ENCODE measurements around the gene NT5C3A.

NT5C3A gene

DNA sequence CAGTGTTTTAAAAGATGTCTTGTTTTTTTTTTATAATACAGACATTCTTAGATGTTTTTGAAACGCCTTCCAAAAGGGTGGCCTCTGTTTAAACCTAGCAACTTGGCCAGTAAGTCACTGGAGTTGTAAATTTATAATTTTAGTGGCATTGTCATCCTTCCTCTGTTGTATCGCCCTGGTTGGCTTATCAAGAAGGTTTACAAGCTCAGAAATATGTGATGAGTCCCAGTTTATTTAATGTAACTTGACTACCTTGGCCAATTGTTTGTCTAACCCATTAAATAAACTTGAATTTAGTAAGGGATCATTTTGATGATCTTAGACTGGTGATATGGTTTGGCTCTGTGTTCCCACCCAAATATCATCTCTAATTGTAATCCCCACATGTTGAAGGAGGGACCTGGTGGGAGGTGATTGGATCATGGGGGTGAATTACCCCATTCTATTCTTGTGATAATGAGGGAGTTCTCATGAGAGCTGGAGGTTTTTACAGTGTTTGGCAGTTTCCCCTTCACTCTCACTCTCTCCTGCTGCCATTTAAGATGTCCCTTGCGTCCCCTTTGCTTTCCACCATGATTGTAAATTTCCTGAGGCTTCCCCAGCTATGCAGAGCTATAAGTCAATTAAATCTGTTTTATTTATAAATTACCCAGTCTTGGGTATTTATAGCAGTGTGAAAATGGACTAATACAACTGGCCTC lies 13.4 kb upstream of the NT5C3A start:
- DNase-seq (ENCODE audit: low spot score): no peak

DNA sequence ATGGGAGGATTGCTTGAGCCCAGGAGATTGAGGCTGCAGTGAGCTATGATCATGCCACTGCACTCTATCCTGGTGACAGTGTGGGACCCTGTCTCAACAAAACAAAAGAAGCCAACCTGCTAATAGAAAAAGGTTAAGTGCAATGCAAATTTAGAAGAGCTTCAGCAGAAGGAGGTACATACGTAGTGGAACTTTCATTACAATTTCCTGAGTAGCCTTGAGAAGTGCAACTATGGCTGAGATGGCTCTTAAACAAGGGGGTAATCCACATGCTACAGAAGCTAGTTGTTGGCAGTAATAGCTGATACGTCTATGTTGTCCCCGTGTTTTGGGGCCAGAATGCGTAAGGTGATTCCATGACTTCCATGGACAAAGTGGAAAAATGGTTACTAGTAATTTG lies 10.7 kb upstream of the NT5C3A start:
- DNase-seq (ENCODE audit: low spot score): no peak

DNA sequence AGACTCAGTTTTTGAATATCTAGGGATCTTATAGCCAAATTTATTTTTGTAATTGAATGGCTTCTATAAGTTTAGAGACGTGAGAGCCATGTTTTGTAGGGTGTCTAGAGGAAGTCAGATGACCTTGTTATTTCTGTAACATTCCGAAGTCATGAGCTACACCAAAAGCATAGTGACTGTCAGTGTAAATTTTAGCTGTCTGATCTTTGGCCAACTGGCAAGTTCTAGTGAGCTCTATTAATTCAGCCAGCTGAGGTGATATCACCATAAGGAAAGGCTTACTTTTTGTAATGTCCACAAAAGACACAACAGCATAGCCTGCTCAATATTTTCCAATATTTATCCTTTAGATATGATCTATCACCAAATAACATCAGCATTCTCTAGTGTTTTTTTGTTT lies 9.9 kb upstream of the NT5C3A start:
- no peak for DNase-seq (ENCODE audit: low spot score)

DNA sequence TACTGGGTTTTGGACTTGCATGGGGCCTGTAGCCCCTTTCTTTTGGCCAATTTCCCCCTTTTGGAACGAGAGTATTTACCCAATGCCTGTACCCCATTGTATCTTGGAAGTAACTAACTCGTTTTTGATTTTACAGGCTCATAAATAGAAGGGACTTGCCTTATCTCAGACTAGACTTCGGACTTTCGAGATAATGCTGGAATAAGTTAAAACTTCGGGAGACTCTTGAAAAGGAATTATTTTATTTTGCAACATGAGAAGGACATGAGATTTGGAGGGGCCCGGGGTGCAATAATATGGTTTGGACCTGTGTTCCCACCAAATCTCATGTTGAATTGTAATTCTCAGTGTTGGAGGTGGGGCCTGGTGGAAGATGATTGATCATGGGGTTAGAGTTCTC lies 8.3 kb upstream of the NT5C3A start:
- no peak for DNase-seq (ENCODE audit: low spot score)

DNA sequence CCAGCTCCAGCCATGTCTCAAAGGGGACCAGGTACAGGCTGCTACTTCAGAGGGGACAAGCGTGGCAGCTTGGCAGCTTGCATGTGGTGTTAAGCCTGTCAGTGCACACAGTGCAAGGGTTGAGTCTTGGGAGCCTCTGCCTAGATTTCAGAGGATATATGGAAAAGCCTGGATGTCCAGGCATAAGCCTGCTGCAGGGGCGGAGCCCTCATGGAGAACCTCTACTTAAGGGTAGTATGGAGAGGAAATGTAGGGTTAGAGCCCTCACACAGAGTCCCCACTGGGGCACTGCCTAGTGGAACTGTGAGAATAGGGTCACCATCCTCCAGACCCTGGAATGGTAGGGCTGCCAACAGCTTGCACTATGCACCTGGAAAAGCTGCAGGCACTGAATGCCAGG lies 7.7 kb upstream of the NT5C3A start:
- no peak for DNase-seq (ENCODE audit: low spot score)

DNA sequence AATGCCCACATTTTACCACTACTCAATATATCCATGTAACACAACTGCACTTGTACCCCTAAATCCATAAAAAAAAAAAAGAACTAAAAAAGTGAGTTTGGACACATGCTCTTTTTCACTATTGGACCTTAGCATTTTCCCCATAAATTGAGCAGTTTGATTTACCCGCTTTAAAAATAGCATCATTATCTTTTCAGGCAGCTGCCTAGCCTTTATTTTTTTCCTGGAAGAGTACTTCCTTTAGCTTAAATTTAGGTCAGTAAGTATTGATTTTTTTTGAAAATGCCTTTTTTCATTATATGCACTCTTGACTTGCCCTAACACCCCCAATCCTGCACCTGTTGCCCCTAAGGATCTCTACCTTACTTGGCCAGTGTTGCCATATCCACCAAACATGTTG lies 5.3 kb upstream of the NT5C3A start:
- no peak for DNase-seq (ENCODE audit: low spot score)

DNA sequence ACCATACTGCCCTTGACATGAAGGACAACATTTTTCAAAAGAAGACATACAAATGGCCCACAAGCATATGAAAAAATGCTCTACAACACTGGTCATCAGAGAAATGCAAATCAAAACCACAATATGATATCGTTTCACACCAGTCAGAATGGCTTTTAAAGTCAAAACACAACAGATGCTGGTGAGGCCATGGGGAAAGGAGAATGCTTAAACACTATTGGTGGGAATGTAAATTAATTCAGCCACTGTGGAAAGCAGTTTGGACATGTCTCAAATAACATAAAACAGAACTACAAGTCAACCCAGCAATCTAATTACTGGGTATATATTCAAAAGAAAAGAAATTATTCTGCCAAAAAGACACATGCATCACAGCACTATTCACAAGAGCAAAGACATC lies 4.2 kb upstream of the NT5C3A start:
- peak; percentile 67 for DNase-seq (ENCODE audit: low spot score)

DNA sequence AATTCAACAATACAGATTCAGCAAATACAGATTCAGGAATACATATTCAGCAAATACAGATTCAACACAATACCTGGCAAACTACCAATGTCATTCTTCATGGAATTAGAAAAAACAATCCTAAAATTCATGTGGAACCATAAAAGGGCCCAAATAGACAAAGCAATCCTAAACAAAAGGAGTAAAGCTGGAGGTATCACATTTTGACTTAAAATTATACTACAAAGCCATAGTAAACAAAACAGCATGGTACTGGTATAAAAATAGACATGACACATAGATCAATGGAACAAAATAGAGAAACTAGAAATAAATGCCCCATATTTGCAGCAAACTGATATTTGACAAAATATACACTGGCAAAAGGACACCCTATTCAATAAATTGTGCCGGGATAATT lies 3.4 kb upstream of the NT5C3A start:
- no peak for DNase-seq (ENCODE audit: low spot score)

DNA sequence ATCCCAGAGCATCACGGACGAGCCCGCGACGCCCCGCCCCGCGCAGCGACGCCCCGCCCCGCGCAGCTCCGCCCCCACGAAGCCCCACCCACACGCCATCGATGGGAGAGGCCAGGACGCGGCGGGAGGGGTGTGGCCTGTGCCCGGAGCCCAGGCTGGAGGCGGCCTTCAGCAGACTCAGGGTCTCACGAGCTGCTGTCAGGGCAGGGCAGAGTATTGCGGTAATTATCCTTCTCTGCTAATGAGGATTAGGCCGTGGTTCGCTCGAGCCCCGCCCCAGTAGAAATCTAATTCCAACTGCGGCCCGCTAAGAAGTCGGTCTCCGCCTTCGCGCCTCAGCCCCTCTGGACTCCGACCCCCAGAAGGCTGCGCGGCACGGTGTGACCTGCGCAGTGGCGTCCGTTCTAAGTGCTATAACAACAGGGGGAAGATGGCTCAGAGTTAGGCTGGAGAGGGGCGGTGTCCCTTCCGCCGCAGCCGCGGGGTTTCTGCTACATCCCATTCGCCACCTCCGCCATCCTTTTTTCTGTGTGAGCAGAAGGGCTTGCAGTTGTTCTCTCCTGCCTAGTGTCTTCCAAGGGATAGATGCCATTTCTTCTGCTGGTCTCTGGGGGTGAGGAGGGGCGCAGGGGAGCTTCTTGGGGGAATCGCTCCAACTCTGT lies 337 bp upstream of the NT5C3A start:
- DNase-seq (ENCODE audit: low spot score): peak; percentile 97

DNA sequence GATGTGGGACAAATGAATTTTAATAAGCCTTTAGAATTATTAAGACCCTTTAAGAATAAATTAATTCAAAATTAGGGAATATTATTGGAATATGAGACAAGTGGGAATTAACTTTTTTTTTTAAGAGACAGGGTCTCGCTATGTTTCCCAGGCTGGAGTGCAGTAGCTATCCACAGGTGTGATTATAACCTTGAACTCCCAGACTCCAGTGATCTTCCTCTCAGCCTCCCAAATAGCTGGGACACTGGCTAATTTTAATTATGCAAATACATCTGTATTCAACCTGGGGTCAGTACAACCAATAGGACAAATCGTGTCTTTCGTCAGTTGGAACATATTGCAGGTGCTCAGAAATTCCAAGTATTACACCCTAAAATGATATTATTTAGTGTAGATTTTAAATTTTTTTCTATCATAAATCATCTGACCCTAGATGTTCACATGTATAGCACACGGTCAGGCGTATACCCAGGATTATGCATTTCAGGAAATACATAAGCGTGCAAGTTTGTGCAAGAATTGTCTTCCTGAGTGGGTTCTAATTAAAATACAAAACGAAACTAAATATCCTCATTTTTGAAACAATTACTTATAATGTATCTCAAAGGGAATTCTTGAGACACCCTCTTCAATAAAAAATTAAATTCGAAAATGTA lies 1.2 kb downstream of the NT5C3A start:
- no peak for DNase-seq (ENCODE audit: low spot score)

DNA sequence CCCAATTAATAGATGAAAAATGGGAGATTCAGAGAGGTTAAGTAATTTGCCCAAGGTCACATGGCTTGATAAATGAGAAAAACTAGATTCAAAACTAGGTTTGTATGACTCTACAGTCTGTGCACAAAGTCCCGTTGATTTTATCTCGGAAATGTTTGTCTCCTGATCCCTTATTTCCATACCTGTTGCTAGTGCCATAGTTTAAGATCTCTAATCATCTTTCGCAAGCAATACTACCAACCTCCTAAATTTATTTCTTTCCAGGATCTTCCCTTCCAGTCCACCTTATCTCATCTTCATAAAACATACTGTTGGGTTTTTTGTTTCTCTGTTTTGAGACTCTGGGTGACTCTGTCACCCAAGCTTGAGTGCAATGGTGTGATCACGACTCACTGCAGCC lies 2.9 kb downstream of the NT5C3A start:
- DNase-seq (ENCODE audit: low spot score): no peak

DNA sequence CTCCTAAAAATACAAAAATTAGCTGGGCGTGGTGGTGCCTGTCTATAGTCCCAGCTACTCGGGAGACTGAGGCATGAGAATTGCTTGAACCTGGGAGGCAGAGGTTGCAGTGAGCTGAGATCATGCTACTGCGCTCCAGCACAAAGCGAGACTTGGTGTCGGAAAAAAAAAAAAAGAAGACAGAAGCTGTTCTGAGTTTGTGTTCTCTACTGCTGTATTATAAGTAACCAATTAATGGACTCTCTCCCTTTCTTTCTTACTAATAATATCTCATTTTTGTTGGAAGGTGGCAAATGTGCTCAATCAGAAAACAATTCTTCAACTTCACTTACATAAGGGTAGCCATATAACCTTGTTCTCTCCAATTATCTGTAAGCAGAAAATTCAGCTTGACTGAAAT lies 7.4 kb downstream of the NT5C3A start:
- DNase-seq (ENCODE audit: low spot score): no peak

DNA sequence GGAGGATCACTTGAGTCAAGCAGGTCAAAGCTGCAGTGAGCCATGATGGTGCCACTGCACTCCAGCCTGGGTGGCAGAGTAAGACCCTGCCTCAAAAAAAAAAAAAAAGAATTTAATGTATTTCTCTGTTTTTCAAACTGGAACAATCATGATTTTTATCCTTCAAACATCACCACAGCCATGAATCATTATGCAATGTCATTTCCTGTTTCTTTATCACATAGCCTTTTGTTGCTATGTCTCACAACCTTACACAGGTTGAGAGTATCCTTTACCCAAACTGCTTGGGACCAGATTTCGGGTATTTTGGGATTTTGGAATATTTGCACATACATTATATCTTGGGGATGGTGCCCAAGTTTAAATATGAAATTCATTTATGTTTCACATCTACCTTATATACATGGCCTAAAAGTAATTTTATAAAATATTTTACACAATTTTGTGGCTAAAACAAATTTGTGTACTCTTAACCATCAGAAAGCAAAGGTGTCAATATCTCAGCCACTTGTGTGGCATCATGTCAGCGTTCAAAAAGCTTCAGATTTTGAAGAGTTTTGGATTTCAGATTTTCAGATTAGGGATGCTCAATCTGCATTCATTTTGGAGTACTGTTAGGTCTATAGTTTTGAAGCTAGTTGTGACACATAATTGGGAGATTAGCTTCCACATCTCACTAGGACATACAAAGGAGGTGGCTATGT lies 8.2 kb downstream of the NT5C3A start:
- DNase-seq (ENCODE audit: low spot score): no peak

DNA sequence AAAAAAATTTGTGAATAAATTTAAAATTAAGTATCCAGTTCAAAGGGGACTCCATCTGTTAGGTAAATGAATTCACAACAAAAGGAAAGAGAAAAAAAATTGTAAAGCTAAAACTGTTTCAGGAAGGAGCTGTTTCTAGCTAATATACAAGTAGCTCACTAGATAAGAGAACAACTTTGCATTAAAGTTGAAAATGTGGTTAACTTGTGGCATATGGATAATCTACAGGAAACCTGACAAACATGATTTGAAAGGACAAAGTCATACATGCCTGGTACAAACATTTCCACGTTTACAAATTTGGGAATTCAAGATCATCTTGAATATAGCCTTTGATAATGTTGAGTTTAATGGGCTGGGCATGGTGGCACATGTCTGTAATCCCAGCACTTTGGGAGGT lies 8.9 kb downstream of the NT5C3A start:
- no peak for DNase-seq (ENCODE audit: low spot score)

DNA sequence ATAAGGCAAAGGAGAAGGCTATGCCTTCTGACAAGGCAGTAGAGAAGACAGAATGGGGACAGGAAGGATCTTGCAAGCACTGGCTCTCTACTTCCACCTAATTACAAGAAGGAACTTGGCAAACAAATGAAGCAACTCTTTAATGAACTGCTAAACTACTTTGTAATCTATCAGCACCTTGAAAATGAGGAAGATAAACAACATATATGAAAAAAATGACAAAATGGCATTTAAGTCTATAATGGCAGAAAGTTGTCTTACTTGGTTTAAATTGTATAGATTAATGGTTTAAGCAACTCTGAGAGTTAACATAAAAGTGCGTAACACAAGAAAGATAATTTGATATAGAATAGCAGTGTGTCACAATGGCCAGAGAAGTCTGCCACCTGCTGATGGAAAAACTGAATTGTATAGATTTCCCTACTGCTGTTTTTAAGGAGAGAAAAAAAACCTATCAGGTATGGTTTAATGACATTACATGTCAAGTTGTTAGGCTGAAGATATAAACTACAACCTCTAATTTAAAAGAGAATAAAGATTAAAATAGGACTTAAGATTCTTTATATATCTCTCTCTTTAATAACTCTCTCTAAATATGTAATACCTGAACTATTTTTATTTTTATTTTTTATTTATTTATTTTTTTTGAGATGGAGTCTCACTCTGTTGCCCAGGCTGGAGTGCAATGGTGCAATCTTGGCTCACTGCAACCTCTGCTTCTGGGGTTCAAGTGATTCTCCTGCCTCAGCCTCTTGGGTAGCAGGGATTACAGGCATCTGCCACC lies 11.8 kb downstream of the NT5C3A start:
- peak; percentile 42 for DNase-seq (ENCODE audit: low spot score)

DNA sequence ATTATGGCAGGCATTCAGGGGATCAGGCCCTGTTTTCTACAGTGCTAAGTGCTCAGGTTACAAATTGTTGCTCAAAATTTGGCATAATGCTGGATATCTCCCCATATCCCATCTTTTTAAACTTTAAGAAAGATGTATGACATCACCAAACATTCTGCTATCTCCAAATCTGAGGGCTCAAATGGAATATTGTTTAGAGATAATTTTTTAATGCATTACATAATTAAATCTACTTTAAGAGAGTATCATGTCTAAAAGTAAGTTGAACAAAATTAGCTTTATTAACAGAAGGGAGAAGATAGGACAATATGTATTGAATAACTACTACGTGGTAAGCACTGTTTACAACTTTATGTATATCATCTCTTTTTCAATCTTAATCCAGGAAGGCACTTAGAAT lies 13.9 kb downstream of the NT5C3A start:
- DNase-seq (ENCODE audit: low spot score): peak; percentile 20

DNA sequence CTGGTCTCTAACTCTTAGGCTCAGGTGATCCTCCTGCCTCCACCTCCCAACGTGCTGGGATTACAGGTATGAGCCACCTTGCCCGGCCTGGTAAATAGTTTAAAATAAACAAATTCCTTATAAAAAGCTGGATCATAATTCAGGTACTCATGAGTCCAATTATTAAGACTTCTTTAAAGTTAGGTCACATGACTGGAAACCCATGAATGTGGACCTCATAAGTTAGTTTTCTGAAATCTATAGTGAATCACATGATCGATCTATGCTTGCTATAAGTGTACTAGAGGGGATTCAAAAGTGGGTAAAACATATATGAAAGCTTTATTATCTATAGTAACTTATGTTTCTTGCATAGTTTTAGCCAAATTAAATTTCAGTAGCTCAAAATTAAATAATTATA lies 14.3 kb downstream of the NT5C3A start:
- no peak for DNase-seq (ENCODE audit: low spot score)

DNA sequence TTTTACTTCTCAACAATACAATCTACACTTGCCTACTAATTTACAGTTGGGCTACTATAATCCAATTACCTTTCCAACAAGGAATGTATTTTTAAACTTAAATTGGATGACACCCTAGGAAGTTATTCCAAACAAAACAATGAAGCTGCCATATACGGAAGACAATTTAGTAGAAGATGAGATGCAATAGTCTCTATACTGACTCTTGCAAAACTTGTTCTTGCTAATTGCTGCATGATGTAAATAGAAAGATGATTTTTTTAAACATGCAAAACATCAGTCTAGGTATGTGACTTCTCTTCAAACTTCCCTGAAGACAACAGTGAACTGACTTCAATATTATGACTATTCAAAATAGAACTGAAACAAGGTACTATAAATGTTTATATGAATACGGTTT lies 17.6 kb downstream of the NT5C3A start:
- DNase-seq (ENCODE audit: low spot score): no peak

DNA sequence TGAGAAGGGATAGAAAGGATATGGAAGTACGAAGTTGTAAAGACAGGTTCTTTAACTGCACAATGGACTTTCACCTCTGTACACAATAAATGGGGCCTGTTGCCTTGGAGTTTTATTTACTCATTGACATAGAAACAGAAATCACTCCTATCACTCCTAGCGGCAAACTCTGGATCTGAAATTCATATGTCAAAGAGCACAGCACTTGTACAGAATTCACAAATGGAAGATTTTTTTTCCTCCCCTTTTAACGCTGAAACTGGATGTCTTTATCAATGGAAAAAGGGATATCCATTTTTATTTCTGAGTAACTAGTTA lies 18.2 kb downstream of the NT5C3A start:
- no peak for DNase-seq (ENCODE audit: low spot score)

DNA sequence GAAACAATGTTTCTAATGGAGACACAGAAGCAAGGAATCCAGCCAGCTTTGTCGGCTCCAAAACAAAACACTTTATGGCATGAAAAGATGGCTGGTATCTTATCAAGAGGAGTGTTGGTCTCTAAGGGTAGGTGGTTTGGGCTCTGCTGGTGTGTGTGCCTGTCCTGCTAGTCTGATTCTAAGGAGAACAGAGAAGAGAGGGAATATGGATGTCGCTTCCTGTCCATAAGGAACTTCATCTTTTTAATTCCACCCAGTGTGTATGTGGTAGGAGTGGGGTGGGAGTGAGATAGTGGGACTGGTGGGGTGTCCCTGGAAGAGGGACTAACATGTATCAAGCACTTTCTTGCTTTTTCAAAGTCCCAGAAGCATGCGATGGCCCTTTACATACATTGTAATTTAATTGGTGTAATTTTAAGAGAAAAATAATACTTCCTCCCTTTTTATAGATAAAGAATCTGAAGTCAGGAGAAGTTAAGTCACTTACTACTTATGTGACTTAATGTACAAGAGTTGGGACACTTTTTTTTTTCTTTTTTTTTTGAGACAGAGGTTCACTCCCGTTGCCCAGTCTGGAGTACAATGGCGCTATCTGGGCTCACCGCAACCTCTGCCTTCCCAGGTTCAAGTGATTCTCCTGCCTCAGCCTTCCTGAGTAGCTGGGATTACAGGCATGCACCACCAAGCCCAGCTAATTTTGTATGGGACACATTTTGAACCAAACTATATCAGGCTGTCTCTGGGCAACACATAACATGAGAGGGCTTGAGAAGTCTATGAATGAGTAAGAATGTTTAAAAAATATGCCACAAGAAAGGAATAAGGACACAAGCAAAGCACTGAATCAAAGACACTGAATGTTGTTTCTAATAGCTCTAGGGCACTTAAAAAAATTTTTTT lies 18.8 kb downstream of the NT5C3A start:
- DNase-seq (ENCODE audit: low spot score): no peak
